Activated T-cell treated with anti-CD3 and anti-CD28 coated beads, Interleukin-2, amount 50 U/mL, for 48 hours (primary cell): ENCODE results near the gene CST7.

Source experiments
- DNase-seq, 2 experiments: peaks; one replicate each; pipeline ENCODE4 v3.0.0-alpha.2; 2020

The CST7 gene

DNA sequence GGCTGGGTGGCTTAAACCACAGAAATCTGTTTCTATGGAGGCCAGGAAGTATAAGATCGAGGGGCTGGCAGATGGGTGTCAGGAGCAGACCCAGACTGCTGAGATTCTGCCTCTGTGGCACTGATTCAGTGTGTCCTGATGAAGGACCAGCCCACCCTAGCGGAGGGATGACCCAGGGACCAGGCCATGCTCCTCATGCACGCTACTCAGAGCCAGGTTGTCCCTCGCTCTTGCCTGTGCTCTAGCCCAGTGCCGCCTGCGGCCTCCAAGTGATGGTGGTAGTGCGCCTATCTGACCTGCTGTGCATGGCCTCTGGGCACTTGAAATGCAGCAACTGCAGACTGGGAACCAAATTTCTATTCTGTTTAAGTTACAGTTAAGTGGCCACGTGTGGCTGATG lies 56.6 kb downstream of the CST7 start:
- no peak for DNase-seq

GRCh38 chr20:25006431-25007167 lies 57.5 kb downstream of the CST7 start:
- DNase-seq: no peak

DNA sequence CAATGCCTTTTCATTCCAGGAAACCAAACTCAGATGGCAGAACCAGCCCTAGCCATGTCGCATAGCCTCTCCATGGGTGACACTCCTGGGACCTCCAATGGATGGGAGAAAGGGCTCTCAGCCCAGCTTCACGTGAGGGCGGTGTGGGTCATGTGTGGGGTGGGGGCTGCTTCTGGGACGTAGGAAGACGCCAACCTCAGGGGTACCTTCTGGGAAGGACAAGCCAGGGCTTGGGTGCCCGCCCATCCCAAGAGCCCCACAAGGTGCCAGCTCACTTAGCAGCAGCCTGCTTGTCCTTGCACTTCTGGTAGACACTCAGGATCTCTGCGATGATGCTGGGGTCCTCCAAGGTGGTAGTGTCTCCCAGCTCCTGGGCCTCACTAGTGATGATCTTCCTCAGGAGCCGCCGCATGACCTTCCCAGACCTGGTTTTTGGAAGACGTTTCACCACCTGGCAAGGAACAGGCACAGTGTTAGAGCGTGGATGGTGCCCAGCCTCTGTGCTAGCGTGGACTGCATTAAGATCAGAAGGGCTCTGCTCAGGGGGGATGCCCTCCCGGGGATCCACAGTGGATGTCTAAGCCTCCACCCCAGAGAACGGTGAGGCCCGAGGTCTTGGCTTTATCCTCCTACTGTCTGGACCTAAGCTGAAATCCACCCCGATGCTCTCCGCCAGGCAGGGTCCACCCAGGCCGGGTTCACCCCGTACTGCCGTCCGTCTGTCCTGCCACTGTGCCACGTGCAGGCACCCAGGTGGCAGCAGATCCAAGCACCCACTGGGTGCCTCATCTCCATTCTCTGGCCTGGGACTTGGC lies 58.6 kb downstream of the CST7 start:
- no peak for DNase-seq

- DNase-seq: peak in 1 of 2 experiments; percentile 12
These were observed 59.5 kb downstream of the CST7 start for GRCh38 chr20:25008388-25009217.
